Peyer's patch (tissue), 4 donors: ENCODE measurements around the gene PLPPR2. TPM values are rescaled to one million over a fixed set of nuclear protein-coding genes. Genes with fewer than 3 reads are reported as not detected.
"Not testable (repeated sequence)": the region's sequence is repeated elsewhere in the genome, so short reads cannot be mapped to it uniquely, and the experiment has no call there.

ENCODE experiments used
- DNase-seq, 3 donors: peaks; one replicate each; pipeline ENCODE4 v3.0.0-alpha.2; 2017 to 2019
- H3K27ac ChIP-seq, 4 donors: fragments of 200-600 bp; sonication (generic); one replicate each; pipeline ENCODE4 v1.5.1; 2016 to 2019
- H3K27me3 ChIP-seq, 2 donors: fragments of 200-600 bp; sonication (generic); one replicate each; pipeline ENCODE4 v1.5.1; 2019
- H3K36me3 ChIP-seq, 3 donors: fragments of 200-600 bp; sonication (generic); one replicate each; pipeline ENCODE4 v1.5.1; 2016 to 2019
- H3K4me1 ChIP-seq, 4 donors: fragments of 200-600 bp; sonication (generic); one replicate each; pipeline ENCODE4 v1.5.1; 2016 to 2019
- H3K4me3 ChIP-seq, 4 donors: fragments of 200-600 bp; sonication (generic); 1 replicate in 3 of 4; 2 replicates in 1 of 4; pipeline ENCODE4 v1.5.1; 2016 to 2019; ENCODE audit warnings: mild to moderate bottlenecking in 1 of 4
- H3K9me3 ChIP-seq, 4 donors: fragments of 200-600 bp; sonication (generic); one replicate each; pipeline ENCODE4 v1.5.1; 2016 to 2019; ENCODE audit warnings: mild to moderate bottlenecking in 1 of 4
- CTCF ChIP-seq, 6 experiments: fragments of 450-650 bp in 4 of 6; fragments of 200-600 bp in 2 of 6; sonication (generic) in 1 of 6; IDR thresholded peaks; one replicate each; pipeline ENCODE4 v1.5.1; 2017 to 2019; ENCODE audit warnings: antibody characterized with exemption in 6 of 6, mild to moderate bottlenecking in 3 of 6, moderate library complexity in 1 of 6
- POLR2A ChIP-seq, 2 donors: fragments of 450-650 bp; IDR thresholded peaks; one replicate each; pipeline ENCODE4 v1.5.1; 2017; ENCODE audit warnings: antibody characterized with exemption in 2 of 2, mild to moderate bottlenecking in 2 of 2, moderate library complexity in 2 of 2
- total RNA-seq, 4 donors: library from RNA; depleted of rRNA; stranded (reverse); fragments of >200 nt; gene quantifications; one replicate each; pipeline ENCODE4 v1.1.0, GENCODE V29; 2016

PLPPR2 gene
- 10 to 100 TPM in 2 of 4 donors, 1 to 10 TPM in 2; 6.8 to 18.2 (median 10.1) TPM for total RNA-seq

- peak; percentile 81 to 94 (median 89) for DNase-seq
- TF ChIP-seq POLR2A (IDR thresholded peaks at IDR 0.05) (peak in 1 of 2 donors; percentile 21), CTCF (IDR thresholded peaks at IDR 0.05) (no peak)
- peak within 1 kb of the TSS in 3 of 4 donors; percentile 5 to 50 (median 46) for H3K27ac ChIP-seq
- H3K4me1 ChIP-seq = peaks cover 0 to 10% (median 3%) of the 10 kb centered on the region in 4 donors
- no peaks in the 10 kb centered on the region for H3K36me3 ChIP-seq
- H3K4me3 ChIP-seq = peak within 1 kb of the TSS; percentile 38 to 54 (median 52)
- H3K27me3 ChIP-seq = no peaks in the 10 kb centered on the region
- no peaks in the 10 kb centered on the region for H3K9me3 ChIP-seq
Measured at GRCh38 chr19:11355160-11356073, at the start of gene PLPPR2. Gene PLPPR2 (plus strand): TSS chr19:11355432. CDS start chr19:11357674, 2,242 bp downstream.

- no peaks in the 10 kb centered on the region for H3K4me1 ChIP-seq
- no peak overlapping the region for H3K4me3 ChIP-seq
- H3K36me3 ChIP-seq = no peaks in the 10 kb centered on the region
- no peak overlapping the region for H3K27ac ChIP-seq
- no peak for TF ChIP-seq CTCF (IDR thresholded peaks at IDR 0.05)
- no peak for TF ChIP-seq POLR2A (IDR thresholded peaks at IDR 0.05)
- H3K27me3 ChIP-seq = no peaks in the 10 kb centered on the region
- DNase-seq = no peak
- H3K9me3 ChIP-seq = no peaks in the 10 kb centered on the region
Measured at GRCh38 chr19:11306337-11306736, 48.9 kb upstream of the PLPPR2 start.

- DNase-seq, H3K27ac ChIP-seq, H3K36me3 ChIP-seq: not testable (repeated sequence)
Measured at GRCh38 chr19:11320278-11320995, 34.8 kb upstream of the PLPPR2 start.

DNA sequence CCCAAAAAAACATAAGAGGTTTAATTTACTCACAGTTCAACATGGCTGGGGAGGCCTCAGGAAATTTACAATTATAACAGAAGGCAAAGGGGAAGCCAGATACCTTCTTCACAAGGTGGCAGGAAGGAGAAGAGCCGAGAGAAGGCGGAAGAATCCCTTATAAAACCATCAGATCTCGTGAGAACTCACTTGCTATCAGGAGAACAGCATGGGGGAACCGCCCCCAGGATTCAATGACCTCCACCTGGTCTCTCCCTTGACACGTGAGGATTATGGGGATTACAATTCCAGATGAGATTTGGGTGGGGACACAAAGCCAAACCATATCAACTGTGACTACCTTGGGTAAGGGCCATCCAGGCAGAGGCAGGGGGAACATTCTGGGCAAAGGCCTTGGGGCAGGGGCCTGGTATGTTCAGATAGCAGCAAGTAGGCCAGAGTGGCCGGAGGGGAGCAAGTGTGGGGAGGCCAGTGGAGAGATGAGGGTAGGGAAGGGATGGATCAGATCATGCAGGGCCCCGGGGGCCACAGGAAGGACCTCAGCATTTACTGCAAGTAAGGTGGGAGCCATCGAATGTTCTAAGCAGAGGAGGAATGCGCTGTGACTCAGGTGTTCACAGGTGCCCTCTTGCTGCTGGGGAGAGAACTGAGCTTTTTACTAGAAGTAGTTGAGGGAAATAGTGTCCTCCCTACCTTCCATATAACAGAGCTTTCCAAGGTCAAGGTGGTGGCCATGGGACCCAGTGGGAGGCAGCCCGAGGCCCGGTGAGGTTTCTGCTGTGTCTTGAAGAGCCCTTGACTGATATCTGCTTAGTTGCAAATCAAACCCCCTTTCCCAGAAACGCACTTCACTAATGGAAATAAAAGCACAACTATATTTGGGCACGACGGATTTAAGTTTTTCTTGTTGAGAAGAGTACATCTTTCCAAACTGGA is 33.8 kb upstream of the PLPPR2 start:
- no peaks in the 10 kb centered on the region for H3K27me3 ChIP-seq
- H3K4me1 ChIP-seq = peaks cover 0 to 22% (median 0%) of the 10 kb centered on the region in 4 donors

More at GRCh38 chr19:11320278-11320995, 34.8 kb upstream of the PLPPR2 start:
- peaks cover 0 to 22% (median 0%) of the 10 kb centered on the region in 4 donors for H3K4me1 ChIP-seq
- not testable (repeated sequence) for H3K27me3 ChIP-seq, H3K9me3 ChIP-seq, H3K4me3 ChIP-seq

More for the DNA sequence above, 33.8 kb upstream of the PLPPR2 start:
- Histone ChIP-seq H3K9me3 (no peaks in the 10 kb centered on the region), H3K36me3 (no peaks in the 10 kb centered on the region), H3K27ac (no peak overlapping the region), H3K4me3 (no peak overlapping the region)
- TF ChIP-seq CTCF (IDR thresholded peaks at IDR 0.05) (peak in 1 of 6 experiments; percentile 5), POLR2A (IDR thresholded peaks at IDR 0.05) (no peak)
- no peak for DNase-seq
